ENCODE measurements around the gene CCR1. TPM values are rescaled to one million over a fixed set of nuclear protein-coding genes. Genes with fewer than 3 reads are reported as not detected.

The CCR1 gene
- total and polyA plus RNA-seq, 2 of the 4 experiments (the other 2 are of a cell fraction), result not detected

DNA sequence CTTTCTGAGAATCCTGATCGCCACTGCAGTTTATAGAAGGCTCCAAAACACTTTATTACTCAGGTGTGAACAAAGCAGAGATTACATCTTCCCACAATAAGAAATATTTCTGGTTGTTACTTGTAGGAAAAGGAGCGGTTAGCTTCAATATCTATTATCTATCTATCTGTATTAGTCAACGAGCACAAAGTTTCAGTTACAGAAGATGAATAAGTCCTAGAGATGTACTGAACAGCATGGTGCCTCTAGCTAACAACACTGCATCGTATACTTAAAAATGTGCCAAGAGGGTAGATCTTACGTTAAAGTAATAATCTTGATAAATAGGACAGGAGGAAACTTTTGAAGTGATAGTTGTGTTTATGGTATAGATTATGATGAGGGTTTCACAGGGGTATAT, 23.2 kb upstream of the CCR1 start:
- Histone ChIP-seq H4K5ac (ENCODE audit: low read depth, low read length) (no peak overlapping the region), H4K91ac (ENCODE audit: insufficient read depth, low read depth, low read length) (no peak overlapping the region), H3K4ac (ENCODE audit: low read depth, low read length) (no peak overlapping the region), H2BK120ac (ENCODE audit: low read depth, low read length) (no peak overlapping the region), H3K18ac (ENCODE audit: low read depth, low read length) (no peak overlapping the region), H2AK9ac (replicated peaks; ENCODE audit: low read depth, low read length, poor library complexity) (no peak overlapping the region), H3K4me3 (ENCODE audit: insufficient read depth, low read depth, low read length) (no peak overlapping the region), H4K8ac (ENCODE audit: low read depth in 2 of 2, low read length in 2 of 2) (no peak overlapping the region), H3K14ac (replicated peaks; ENCODE audit: low read depth, low read length) (no peak overlapping the region), H3K9me1 (ENCODE audit: insufficient read depth, low read length) (no peaks in the 10 kb centered on the region), H3K9me3 (ENCODE audit: control insufficient read depth, insufficient read depth, low read length) (no peaks in the 10 kb centered on the region), H2BK20ac (ENCODE audit: low read depth, low read length) (no peak overlapping the region), H3K79me1 (ENCODE audit: low read depth in 1 of 2, low read length in 2 of 2) (no peaks in the 10 kb centered on the region), H3K27ac (ENCODE audit: insufficient read depth, low read length) (no peak overlapping the region), H4K20me1 (ENCODE audit: insufficient read depth, low read length) (no peaks in the 10 kb centered on the region), H3K9ac (ENCODE audit: low read depth, low read length) (no peak overlapping the region), H3K56ac (ENCODE audit: extremely low read depth, insufficient read depth, low read length) (no peak overlapping the region), H3K23ac (ENCODE audit: low read depth, low read length) (no peak overlapping the region), H2BK5ac (ENCODE audit: low read depth, low read length, poor library complexity, severe bottlenecking) (no peak overlapping the region), H2AFZ (replicated peaks; ENCODE audit: low read length, poor library complexity) (no peak overlapping the region), H2BK15ac (ENCODE audit: low read depth, low read length) (no peak overlapping the region), H3K36me3 (ENCODE audit: control insufficient read depth, insufficient read depth, low read length) (no peaks in the 10 kb centered on the region), H2AK5ac (ENCODE audit: low read depth, low read length) (no peak overlapping the region), H3K27me3 (ENCODE audit: control insufficient read depth, insufficient read depth, low read length) (peaks cover 23% of the 10 kb centered on the region), H3K4me1 (ENCODE audit: control insufficient read depth, insufficient read depth, low read length) (no peaks in the 10 kb centered on the region), H3K4me2 (ENCODE audit: low read depth, low read length) (no peak overlapping the region)
- ChIA-PET CTCF (no interaction called here), POLR2A (ENCODE audit: unreplicated experiment) (no interaction called here)
- no CpG with 5 or more reads among the region's 5 CpGs for WGBS, 2 experiments (ENCODE audit: extremely low coverage in 2 of 2, insufficient read length in 1 of 2)
- dilution Hi-C loops (cut with HindIII; ENCODE audit: low sequenced_read_pairs, unreplicated experiment), result no loop called here
- ATAC-seq (ENCODE audit: low read depth), result no peak
- intact Hi-C loops (cut with micrococcal nuclease), result no loop called here
- DNase-seq, result no peak
- in situ Hi-C loops (cut with MboI; ENCODE audit: low sequenced_read_pairs), result no loop called here
- TF ChIP-seq CHD1 (IDR thresholded peaks at IDR 0.05; ENCODE audit: low read depth, low read length), result no peak
- TF ChIP-seq RCOR1 (IDR thresholded peaks at IDR 0.05; ENCODE audit: insufficient replicate concordance, low read length), result no peak
- no peak for TF ChIP-seq FOS (IDR thresholded peaks at IDR 0.05; ENCODE audit: low read depth, low read length)
- no peak for TF ChIP-seq NFE2L2 (IDR thresholded peaks at IDR 0.05; ENCODE audit: low read depth, low read length)
- no peak for TF ChIP-seq BHLHE40 (IDR thresholded peaks at IDR 0.05; ENCODE audit: low read depth, low read length)
- TF ChIP-seq SMC3 (IDR thresholded peaks at IDR 0.05; ENCODE audit: low read depth, low read length), result no peak
- no peak for TF ChIP-seq MAZ (IDR thresholded peaks at IDR 0.05; ENCODE audit: borderline replicate concordance, low read depth, low read length)
- TF ChIP-seq POLR2A (IDR thresholded peaks at IDR 0.05; ENCODE audit: low read depth, low read length), result no peak
- TF ChIP-seq, protein P1, sequence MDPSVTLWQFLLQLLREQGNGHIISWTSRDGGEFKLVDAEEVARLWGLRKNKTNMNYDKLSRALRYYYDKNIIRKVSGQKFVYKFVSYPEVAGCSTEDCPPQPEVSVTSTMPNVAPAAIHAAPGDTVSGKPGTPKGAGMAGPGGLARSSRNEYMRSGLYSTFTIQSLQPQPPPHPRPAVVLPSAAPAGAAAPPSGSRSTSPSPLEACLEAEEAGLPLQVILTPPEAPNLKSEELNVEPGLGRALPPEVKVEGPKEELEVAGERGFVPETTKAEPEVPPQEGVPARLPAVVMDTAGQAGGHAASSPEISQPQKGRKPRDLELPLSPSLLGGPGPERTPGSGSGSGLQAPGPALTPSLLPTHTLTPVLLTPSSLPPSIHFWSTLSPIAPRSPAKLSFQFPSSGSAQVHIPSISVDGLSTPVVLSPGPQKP (IDR thresholded peaks at IDR 0.05; ENCODE audit: borderline replicate concordance, low read depth, low read length), result no peak
- TF ChIP-seq, protein P2, sequence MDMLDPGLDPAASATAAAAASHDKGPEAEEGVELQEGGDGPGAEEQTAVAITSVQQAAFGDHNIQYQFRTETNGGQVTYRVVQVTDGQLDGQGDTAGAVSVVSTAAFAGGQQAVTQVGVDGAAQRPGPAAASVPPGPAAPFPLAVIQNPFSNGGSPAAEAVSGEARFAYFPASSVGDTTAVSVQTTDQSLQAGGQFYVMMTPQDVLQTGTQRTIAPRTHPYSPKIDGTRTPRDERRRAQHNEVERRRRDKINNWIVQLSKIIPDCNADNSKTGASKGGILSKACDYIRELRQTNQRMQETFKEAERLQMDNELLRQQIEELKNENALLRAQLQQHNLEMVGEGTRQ (IDR thresholded peaks at IDR 0.05; ENCODE audit: low read depth, low read length), result no peak
- no TSS peak for BruUV-seq (replicated peaks)

All from IMR-90 (cell line).